ENCODE results near the gene FN3K.

The FN3K gene

DNA sequence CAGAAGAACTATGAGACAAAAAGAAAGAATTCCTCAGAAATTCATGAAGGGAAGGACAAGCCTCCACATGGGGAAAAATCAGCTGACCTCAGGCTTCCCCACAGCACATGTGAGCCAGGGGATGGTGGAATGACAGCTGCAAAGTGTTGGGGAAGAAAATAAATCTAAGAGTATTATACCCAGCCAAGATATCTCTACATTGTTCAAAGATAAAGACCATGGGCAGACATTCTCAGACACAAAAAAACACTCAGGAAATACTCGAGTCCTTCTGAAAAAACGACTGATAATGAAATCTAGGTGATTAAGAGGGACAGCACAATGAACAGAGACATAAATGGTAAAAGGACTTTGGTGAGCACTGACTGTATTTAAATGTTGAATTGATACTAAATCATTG, 40.8 kb upstream of the FN3K start:
- TF ChIP-seq SNAI2 (CRISPR knock-in tag; IDR thresholded peaks at IDR 0.05) (no peak), ESRRG (CRISPR knock-in tag; IDR thresholded peaks at IDR 0.05) (no peak), ZNF70 (CRISPR knock-in tag; IDR thresholded peaks at IDR 0.05) (no peak), ZFP30 (CRISPR knock-in tag; IDR thresholded peaks at IDR 0.05) (no peak), ZFP3 (CRISPR knock-in tag; IDR thresholded peaks at IDR 0.05) (no peak), ZNF565 (CRISPR knock-in tag; conservative IDR thresholded peaks at IDR 0.05; ENCODE audit: low read depth) (no peak), BACH2 (CRISPR knock-in tag; IDR thresholded peaks at IDR 0.05; ENCODE audit: borderline replicate concordance) (no peak), OSR1 (CRISPR knock-in tag; IDR thresholded peaks at IDR 0.05) (no peak)
- TF ChIP-seq, protein P1, sequence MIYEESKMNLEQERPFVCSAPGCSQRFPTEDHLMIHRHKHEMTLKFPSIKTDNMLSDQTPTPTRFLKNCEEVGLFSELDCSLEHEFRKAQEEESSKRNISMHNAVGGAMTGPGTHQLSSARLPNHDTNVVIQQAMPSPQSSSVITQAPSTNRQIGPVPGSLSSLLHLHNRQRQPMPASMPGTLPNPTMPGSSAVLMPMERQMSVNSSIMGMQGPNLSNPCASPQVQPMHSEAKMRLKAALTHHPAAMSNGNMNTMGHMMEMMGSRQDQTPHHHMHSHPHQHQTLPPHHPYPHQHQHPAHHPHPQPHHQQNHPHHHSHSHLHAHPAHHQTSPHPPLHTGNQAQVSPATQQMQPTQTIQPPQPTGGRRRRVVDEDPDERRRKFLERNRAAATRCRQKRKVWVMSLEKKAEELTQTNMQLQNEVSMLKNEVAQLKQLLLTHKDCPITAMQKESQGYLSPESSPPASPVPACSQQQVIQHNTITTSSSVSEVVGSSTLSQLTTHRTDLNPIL (CRISPR knock-in tag; IDR thresholded peaks at IDR 0.05; ENCODE audit: low read depth) = no peak
- TF ChIP-seq, protein P2, sequence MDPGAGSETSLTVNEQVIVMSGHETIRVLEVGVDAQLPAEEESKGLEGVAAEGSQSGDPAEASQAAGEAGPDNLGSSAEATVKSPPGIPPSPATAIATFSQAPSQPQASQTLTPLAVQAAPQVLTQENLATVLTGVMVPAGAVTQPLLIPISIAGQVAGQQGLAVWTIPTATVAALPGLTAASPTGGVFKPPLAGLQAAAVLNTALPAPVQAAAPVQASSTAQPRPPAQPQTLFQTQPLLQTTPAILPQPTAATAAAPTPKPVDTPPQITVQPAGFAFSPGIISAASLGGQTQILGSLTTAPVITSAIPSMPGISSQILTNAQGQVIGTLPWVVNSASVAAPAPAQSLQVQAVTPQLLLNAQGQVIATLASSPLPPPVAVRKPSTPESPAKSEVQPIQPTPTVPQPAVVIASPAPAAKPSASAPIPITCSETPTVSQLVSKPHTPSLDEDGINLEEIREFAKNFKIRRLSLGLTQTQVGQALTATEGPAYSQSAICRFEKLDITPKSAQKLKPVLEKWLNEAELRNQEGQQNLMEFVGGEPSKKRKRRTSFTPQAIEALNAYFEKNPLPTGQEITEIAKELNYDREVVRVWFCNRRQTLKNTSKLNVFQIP (CRISPR knock-in tag; IDR thresholded peaks at IDR 0.05; ENCODE audit: borderline replicate concordance, low read depth) = no peak
- TF ChIP-seq, protein P3, sequence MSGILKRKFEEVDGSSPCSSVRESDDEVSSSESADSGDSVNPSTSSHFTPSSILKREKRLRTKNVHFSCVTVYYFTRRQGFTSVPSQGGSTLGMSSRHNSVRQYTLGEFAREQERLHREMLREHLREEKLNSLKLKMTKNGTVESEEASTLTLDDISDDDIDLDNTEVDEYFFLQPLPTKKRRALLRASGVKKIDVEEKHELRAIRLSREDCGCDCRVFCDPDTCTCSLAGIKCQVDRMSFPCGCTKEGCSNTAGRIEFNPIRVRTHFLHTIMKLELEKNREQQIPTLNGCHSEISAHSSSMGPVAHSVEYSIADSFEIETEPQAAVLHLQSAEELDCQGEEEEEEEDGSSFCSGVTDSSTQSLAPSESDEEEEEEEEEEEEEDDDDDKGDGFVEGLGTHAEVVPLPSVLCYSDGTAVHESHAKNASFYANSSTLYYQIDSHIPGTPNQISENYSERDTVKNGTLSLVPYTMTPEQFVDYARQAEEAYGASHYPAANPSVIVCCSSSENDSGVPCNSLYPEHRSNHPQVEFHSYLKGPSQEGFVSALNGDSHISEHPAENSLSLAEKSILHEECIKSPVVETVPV (CRISPR knock-in tag; IDR thresholded peaks at IDR 0.05) = no peak
- TF ChIP-seq, protein P4, sequence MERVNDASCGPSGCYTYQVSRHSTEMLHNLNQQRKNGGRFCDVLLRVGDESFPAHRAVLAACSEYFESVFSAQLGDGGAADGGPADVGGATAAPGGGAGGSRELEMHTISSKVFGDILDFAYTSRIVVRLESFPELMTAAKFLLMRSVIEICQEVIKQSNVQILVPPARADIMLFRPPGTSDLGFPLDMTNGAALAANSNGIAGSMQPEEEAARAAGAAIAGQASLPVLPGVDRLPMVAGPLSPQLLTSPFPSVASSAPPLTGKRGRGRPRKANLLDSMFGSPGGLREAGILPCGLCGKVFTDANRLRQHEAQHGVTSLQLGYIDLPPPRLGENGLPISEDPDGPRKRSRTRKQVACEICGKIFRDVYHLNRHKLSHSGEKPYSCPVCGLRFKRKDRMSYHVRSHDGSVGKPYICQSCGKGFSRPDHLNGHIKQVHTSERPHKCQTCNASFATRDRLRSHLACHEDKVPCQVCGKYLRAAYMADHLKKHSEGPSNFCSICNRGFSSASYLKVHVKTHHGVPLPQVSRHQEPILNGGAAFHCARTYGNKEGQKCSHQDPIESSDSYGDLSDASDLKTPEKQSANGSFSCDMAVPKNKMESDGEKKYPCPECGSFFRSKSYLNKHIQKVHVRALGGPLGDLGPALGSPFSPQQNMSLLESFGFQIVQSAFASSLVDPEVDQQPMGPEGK (CRISPR knock-in tag; IDR thresholded peaks at IDR 0.05; ENCODE audit: borderline replicate concordance) = no peak
- ATAC-seq = no peak

DNA sequence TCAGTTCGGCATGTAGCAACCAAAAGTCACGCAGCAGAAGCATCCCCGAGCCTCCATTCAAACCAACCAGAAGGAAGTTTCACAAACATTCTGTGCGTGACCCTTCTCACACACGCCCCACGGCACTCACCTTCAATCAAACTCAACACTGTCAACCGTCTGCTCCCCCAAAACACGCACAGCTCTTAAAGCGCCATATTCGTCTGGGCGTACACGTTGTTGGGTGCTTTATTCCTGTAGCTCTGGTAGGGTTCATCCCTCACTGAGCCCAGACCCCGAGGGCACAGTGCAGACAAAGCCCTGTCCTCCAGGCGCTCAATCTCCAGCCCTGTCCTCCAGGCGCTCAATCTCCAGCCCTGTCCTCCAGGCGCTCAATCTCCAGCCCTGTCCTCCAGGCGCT, 39.2 kb upstream of the FN3K start:
- TF ChIP-seq, protein P2 (CRISPR knock-in tag; IDR thresholded peaks at IDR 0.05; ENCODE audit: borderline replicate concordance, low read depth) = no peak
- TF ChIP-seq ARNTL (CRISPR knock-in tag; IDR thresholded peaks at IDR 0.05; ENCODE audit: borderline replicate concordance, low read depth) = no peak
- no peak for TF ChIP-seq ZNF565 (CRISPR knock-in tag; conservative IDR thresholded peaks at IDR 0.05; ENCODE audit: low read depth)
- TF ChIP-seq RARB (CRISPR knock-in tag; IDR thresholded peaks at IDR 0.05) = no peak
- TF ChIP-seq, protein P5, sequence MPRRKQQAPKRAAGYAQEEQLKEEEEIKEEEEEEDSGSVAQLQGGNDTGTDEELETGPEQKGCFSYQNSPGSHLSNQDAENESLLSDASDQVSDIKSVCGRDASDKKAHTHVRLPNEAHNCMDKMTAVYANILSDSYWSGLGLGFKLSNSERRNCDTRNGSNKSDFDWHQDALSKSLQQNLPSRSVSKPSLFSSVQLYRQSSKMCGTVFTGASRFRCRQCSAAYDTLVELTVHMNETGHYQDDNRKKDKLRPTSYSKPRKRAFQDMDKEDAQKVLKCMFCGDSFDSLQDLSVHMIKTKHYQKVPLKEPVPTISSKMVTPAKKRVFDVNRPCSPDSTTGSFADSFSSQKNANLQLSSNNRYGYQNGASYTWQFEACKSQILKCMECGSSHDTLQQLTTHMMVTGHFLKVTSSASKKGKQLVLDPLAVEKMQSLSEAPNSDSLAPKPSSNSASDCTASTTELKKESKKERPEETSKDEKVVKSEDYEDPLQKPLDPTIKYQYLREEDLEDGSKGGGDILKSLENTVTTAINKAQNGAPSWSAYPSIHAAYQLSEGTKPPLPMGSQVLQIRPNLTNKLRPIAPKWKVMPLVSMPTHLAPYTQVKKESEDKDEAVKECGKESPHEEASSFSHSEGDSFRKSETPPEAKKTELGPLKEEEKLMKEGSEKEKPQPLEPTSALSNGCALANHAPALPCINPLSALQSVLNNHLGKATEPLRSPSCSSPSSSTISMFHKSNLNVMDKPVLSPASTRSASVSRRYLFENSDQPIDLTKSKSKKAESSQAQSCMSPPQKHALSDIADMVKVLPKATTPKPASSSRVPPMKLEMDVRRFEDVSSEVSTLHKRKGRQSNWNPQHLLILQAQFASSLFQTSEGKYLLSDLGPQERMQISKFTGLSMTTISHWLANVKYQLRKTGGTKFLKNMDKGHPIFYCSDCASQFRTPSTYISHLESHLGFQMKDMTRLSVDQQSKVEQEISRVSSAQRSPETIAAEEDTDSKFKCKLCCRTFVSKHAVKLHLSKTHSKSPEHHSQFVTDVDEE (CRISPR knock-in tag; IDR thresholded peaks at IDR 0.05) = no peak
- TF ChIP-seq ESRRG (CRISPR knock-in tag; IDR thresholded peaks at IDR 0.05) = no peak
- TF ChIP-seq CSDC2 (CRISPR knock-in tag; IDR thresholded peaks at IDR 0.05) = no peak

DNA sequence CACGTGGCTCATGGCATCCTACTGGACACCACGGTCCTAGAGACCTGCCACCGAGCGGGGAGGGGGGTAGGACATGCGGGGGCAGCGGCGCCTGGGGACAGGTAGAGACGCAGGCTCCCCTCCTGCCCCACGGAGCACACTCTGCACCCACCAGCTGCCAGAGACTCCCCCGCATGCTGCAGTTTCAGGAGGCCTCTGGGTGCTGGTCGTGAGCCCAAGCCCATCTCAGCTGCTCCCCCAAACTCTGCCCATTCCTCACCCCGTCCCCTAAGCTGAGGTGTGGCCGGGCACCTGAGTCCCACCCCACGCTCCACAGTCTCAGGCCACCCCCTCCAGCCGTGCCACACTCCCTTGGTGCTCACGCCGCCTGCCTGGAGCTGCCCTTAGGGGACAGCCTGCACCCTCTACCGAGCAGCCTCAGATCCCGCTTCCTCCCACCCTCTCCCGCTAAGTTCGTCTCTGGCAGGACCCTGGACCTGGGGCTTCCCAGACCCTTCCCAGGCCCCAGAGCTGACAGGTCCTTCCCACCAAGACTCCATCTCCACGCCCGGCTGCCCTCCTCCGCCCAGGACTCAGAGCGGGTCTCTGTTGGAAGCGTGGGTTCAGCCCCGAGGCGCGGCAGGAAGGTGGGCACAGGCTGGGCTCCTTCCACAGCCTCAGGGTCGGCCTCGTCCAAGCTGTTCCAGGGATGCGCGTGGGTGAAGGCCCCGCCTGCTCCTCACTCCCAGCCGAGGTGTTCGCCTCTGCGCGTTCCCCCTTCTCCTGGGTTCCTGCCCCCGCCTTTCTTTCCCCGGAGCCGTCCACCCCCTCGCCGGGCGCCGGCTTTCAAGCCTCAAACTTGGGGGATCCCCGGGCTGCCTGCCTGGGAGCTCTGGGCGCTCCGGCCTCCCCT, 38.3 kb upstream of the FN3K start:
- TF ChIP-seq ZNF70 (CRISPR knock-in tag; IDR thresholded peaks at IDR 0.05) = no peak
- no peak for TF ChIP-seq BACH2 (CRISPR knock-in tag; IDR thresholded peaks at IDR 0.05; ENCODE audit: borderline replicate concordance)
- TF ChIP-seq ZNF565 (CRISPR knock-in tag; conservative IDR thresholded peaks at IDR 0.05; ENCODE audit: low read depth) = no peak
- no peak for TF ChIP-seq RARB (CRISPR knock-in tag; IDR thresholded peaks at IDR 0.05)
- TF ChIP-seq, protein P4 (CRISPR knock-in tag; IDR thresholded peaks at IDR 0.05; ENCODE audit: borderline replicate concordance) = no peak
- no peak for TF ChIP-seq TCF4 (CRISPR knock-in tag; IDR thresholded peaks at IDR 0.05; ENCODE audit: borderline replicate concordance)
- TF ChIP-seq CSDC2 (CRISPR knock-in tag; IDR thresholded peaks at IDR 0.05) = no peak
- no peak for TF ChIP-seq ZFP30 (CRISPR knock-in tag; IDR thresholded peaks at IDR 0.05)
- no peak for TF ChIP-seq SNAI2 (CRISPR knock-in tag; IDR thresholded peaks at IDR 0.05)

More for the DNA sequence above, 39.2 kb upstream of the FN3K start:
- no peak for ATAC-seq

More for the DNA sequence above, 38.3 kb upstream of the FN3K start:
- no peak for ATAC-seq

Measured in SK-N-SH treated with all-trans-retinoic acid at 6 μM for 48 hours (cell line).